Natural killer cell (primary cell): ENCODE data around the gene TRAF3IP3. TPM values are rescaled to one million over a fixed set of nuclear protein-coding genes. Genes with fewer than 3 reads are reported as not detected.

ENCODE experiments used
- ATAC-seq, 3 donors: fragments of 150-1000 bp in 2 of 3; fragments of 200-7000 bp in 1 of 3; cut with Tn5 transposase; 1 replicate in 1 of 3; 2 replicates in 2 of 3; pipeline ENCODE4 v1.10.0; 2021; ENCODE audit warnings: mild to moderate bottlenecking in 2 of 3, moderate library complexity in 2 of 3
- DNase-seq, 2 donors: peaks; one replicate each; pipeline versions ENCODE4 v3.0.0 to v3.0.0-alpha.2; 2013 to 2021; ENCODE audit warnings: mixed read lengths in 1 of 2
- H3K27ac ChIP-seq: one replicate; pipeline ENCODE4 v1.5.1; 2013; ENCODE audit warnings: mild to moderate bottlenecking, low read length
- H3K27me3 ChIP-seq: one replicate; pipeline ENCODE4 v1.6.1; 2013; ENCODE audit warnings: low read length; ENCODE audit not compliant: control insufficient read depth, insufficient read depth
- H3K36me3 ChIP-seq: one replicate; pipeline ENCODE4 v1.6.1; 2013; ENCODE audit warnings: low read length; ENCODE audit not compliant: control insufficient read depth, insufficient read depth
- H3K4me1 ChIP-seq: one replicate; pipeline ENCODE4 v1.6.1; 2013; ENCODE audit warnings: low read length; ENCODE audit not compliant: control insufficient read depth, insufficient read depth
- H3K4me3 ChIP-seq: one replicate; pipeline ENCODE4 v1.5.1; 2013; ENCODE audit warnings: low read length
- H3K9me3 ChIP-seq: one replicate; pipeline ENCODE4 v1.6.1; 2013; ENCODE audit warnings: low read length; ENCODE audit not compliant: control insufficient read depth, insufficient read depth
- H3K27ac Mint-ChIP-seq, 2 donors: one replicate each; pipeline ENCODE4 v1.8.0; 2022; ENCODE audit warnings: mild to moderate bottlenecking in 2 of 2, mixed read lengths in 2 of 2, moderate library complexity in 1 of 2
- H3K27me3 Mint-ChIP-seq, 2 donors: one replicate each; pipeline ENCODE4 v1.8.0; 2022; ENCODE audit warnings: low read depth in 2 of 2, mixed read lengths in 2 of 2
- H3K36me3 Mint-ChIP-seq: one replicate; pipeline ENCODE4 v1.8.0; 2022; ENCODE audit warnings: mixed read lengths
- H3K4me1 Mint-ChIP-seq, 2 donors: one replicate each; pipeline ENCODE4 v1.8.0; 2022; ENCODE audit warnings: mixed read lengths in 2 of 2
- H3K4me3 Mint-ChIP-seq: one replicate; pipeline ENCODE4 v1.8.0; 2022; ENCODE audit warnings: mild to moderate bottlenecking, moderate library complexity, mixed read lengths
- H3K9me3 Mint-ChIP-seq, 2 donors: one replicate each; pipeline ENCODE4 v1.8.0; 2022; ENCODE audit warnings: mixed read lengths in 2 of 2
- CTCF ChIP-seq: fragments of 200-600 bp; IDR thresholded peaks from one replicate; pipeline ENCODE4 v1.8.0; 2022; ENCODE audit warnings: antibody characterized with exemption
- WGBS: methylation state at CpG from one replicate; pipeline ENCODE4 v1.1.7; 2013; ENCODE audit warnings: missing lambda C conversion rate; ENCODE audit not compliant: insufficient coverage; 5-methylcytosine and 5-hydroxymethylcytosine counted together
- intact Hi-C: fragments of 100-400 bp; cut with micrococcal nuclease; formaldehyde crosslinking; loops from one replicate; pipeline ENCODE4 v1.14.2; 2022
- total RNA-seq, 4 donors: library from RNA; stranded (reverse); fragments of 120-200 nt in 1 of 4; gene quantifications; one replicate each; pipeline versions ENCODE4 v1.2.3 to v1.2.4, GENCODE V29; 2013 to 2022

The TRAF3IP3 gene
- total RNA-seq, 3 donors from 2014 or later (not counting 1 experiment from before 2014, with no cell fraction given): 273 to 354 (median 287) TPM

- intact Hi-C loops: no loop called here
- H3K4me1 Mint-ChIP-seq: peaks cover 39 to 53% of the 10 kb centered on the region in 2 donors
Observed at GRCh38 chr1:209770636-209771415, 15.0 kb downstream of the TRAF3IP3 start.

GRCh38 chr1:209772126-209772525 lies 16.3 kb downstream of the TRAF3IP3 start:
- no peak for TF ChIP-seq CTCF
- ATAC-seq (no peak), DNase-seq (peak in 1 of 2 donors; percentile 16)
- Mint-ChIP-seq H3K4me3 (no peak overlapping the region), H3K36me3 (peaks cover 17% of the 10 kb centered on the region), H3K4me1 (peaks cover 26 to 40% of the 10 kb centered on the region in 2 donors), H3K27ac (no peak overlapping the region), H3K27me3 (no peaks in the 10 kb centered on the region), H3K9me3 (no peaks in the 10 kb centered on the region)
- no peaks in the 10 kb centered on the region for H3K27me3 ChIP-seq
- H3K9me3 ChIP-seq: no peaks in the 10 kb centered on the region
- H3K36me3 ChIP-seq: peaks cover 54% of the 10 kb centered on the region
- H3K4me3 ChIP-seq: no peak overlapping the region
- 42% methylated on average over 6 of the region's 6 CpGs for WGBS
- intact Hi-C loops: no loop called here
- peaks cover 44% of the 10 kb centered on the region for H3K4me1 ChIP-seq
- peak overlapping the region; percentile 12 for H3K27ac ChIP-seq

More at GRCh38 chr1:209770636-209771415, 15.0 kb downstream of the TRAF3IP3 start:
- WGBS: 96% methylated on average over 17 of the region's 17 CpGs
- Histone ChIP-seq H3K27ac (no peak overlapping the region), H3K9me3 (no peaks in the 10 kb centered on the region), H3K36me3 (peaks cover 51% of the 10 kb centered on the region), H3K4me1 (peaks cover 51% of the 10 kb centered on the region), H3K27me3 (no peaks in the 10 kb centered on the region), H3K4me3 (peak overlapping the region; percentile 66)
- ATAC-seq (no peak), DNase-seq (no peak)
- Mint-ChIP-seq H3K27ac (no peak overlapping the region), H3K27me3 (no peaks in the 10 kb centered on the region), H3K4me3 (no peak overlapping the region), H3K9me3 (no peaks in the 10 kb centered on the region), H3K36me3 (peaks cover 16% of the 10 kb centered on the region)
- TF ChIP-seq CTCF: no peak

GRCh38 chr1:209774592-209774991 lies 18.7 kb downstream of the TRAF3IP3 start:
- TF ChIP-seq CTCF: no peak
- Histone ChIP-seq H3K9me3 (no peaks in the 10 kb centered on the region), H3K36me3 (peaks cover 75% of the 10 kb centered on the region), H3K27me3 (no peaks in the 10 kb centered on the region), H3K27ac (no peak overlapping the region), H3K4me1 (peaks cover 31% of the 10 kb centered on the region), H3K4me3 (no peak overlapping the region)
- no peaks in the 10 kb centered on the region for H3K9me3 Mint-ChIP-seq
- H3K27ac Mint-ChIP-seq: no peak overlapping the region
- 81% methylated on average over 1 of the region's 1 CpG for WGBS
- peaks cover 40% of the 10 kb centered on the region for H3K36me3 Mint-ChIP-seq
- intact Hi-C loops: no loop called here
- DNase-seq: no peak
- no peak for ATAC-seq
- H3K27me3 Mint-ChIP-seq: no peaks in the 10 kb centered on the region
- H3K4me1 Mint-ChIP-seq: peaks cover 22 to 31% of the 10 kb centered on the region in 2 donors
- H3K4me3 Mint-ChIP-seq: no peak overlapping the region
